A549 (cell line): Measurements from ENCODE around the gene CAMTA1.

Experiments used
- CEBPB ChIP-seq, 2 experiments: fragments of >200 bp in 1 of 2; sonication (Bioruptor Twin) in 1 of 2; formaldehyde crosslinking in 1 of 2; IDR thresholded peaks; 2 replicates each; pipeline ENCODE4 v1.6.1; 2012 to 2016
- EP300 ChIP-seq, 2 experiments: fragments of >200 bp; sonication (Bioruptor Twin); formaldehyde crosslinking; IDR thresholded peaks; 2 replicates in 1 of 2; 3 replicates in 1 of 2; pipeline ENCODE4 v1.6.1; 2016 to 2017
- JUN ChIP-seq, 2 experiments: fragments of >200 bp; sonication (Bioruptor Twin); formaldehyde crosslinking; IDR thresholded peaks; 2 replicates in 1 of 2; 3 replicates in 1 of 2; pipeline ENCODE4 v1.6.1; 2016 to 2017
- KDM1A ChIP-seq: fragments of 200-600 bp; sonication (generic); IDR thresholded peaks from 2 replicates; pipeline ENCODE4 v1.6.1; 2016; ENCODE audit warnings: low read depth, mild to moderate bottlenecking
- NR3C1 ChIP-seq: fragments of >200 bp; sonication (Bioruptor Twin); formaldehyde crosslinking; IDR thresholded peaks from 3 replicates; pipeline ENCODE4 v1.6.1; 2017
- POLR2A ChIP-seq: IDR thresholded peaks from 2 replicates; pipeline ENCODE4 v1.6.1; 2012; ENCODE audit warnings: mild to moderate bottlenecking, low read length
- POLR2AphosphoS2 ChIP-seq: conservative IDR thresholded peaks from 2 replicates; pipeline ENCODE4 v1.6.1; 2012; ENCODE audit warnings: low read length, improper control_type of control experiment, inconsistent platforms
- RAD21 ChIP-seq, 2 experiments: fragments of >200 bp in 1 of 2; sonication (Bioruptor Twin) in 1 of 2; formaldehyde crosslinking in 1 of 2; IDR thresholded peaks in 1 of 2; conservative IDR thresholded peaks in 1 of 2; 2 replicates in 1 of 2; 3 replicates in 1 of 2; pipeline ENCODE4 v1.6.1; 2012 to 2018; ENCODE audit warnings: inconsistent platforms in 1 of 2
- RCOR1 ChIP-seq: fragments of 150-350 bp; IDR thresholded peaks from 2 replicates; pipeline ENCODE4 v1.6.1; 2014; ENCODE audit warnings: antibody characterized with exemption, low read length, low read depth
- RFX5 ChIP-seq: fragments of 450-650 bp; IDR thresholded peaks from 2 replicates; pipeline ENCODE4 v1.7.1; 2014; ENCODE audit warnings: antibody characterized with exemption, mild to moderate bottlenecking, moderate library complexity
- SMC3 ChIP-seq: fragments of >200 bp; sonication (Bioruptor Twin); formaldehyde crosslinking; IDR thresholded peaks from 3 replicates; pipeline ENCODE4 v1.6.1; 2018; ENCODE audit warnings: inconsistent platforms
- TF ChIP-seq, protein P1 (sequence below): fragments of >200 bp; sonication (Bioruptor Twin); formaldehyde crosslinking; IDR thresholded peaks from 3 replicates; pipeline ENCODE4 v1.5.1; 2016
- TF ChIP-seq, protein P2 (sequence below): fragments of 450-650 bp; IDR thresholded peaks from 2 replicates; pipeline ENCODE4 v1.6.1; 2014; ENCODE audit warnings: antibody characterized with exemption
- TF ChIP-seq, protein P3 (sequence below): fragments of 250-450 bp; sonication (Bioruptor Pico); IDR thresholded peaks from 2 replicates; pipeline ENCODE4 v1.5.0; 2021; ENCODE audit warnings: mild to moderate bottlenecking, moderate library complexity, borderline replicate concordance

DNA sequence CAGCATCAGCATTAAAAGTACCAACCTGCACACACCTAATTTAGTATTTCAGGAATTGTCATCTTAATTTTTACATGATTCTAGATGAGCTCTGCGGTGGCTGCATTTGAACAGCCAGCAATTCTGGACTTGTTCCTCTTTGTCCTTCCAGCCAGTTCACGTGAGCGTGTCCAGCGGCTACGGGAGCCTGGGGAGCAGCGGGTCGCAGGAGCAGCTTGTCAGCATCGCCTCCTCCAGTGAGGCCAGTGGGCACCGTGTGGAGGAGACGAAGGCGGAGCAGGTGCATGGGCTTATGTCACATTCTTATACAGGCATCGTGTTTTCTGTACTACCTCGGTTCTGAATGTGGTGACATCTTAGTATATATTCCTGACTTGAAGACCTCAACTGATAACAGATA is 1024.5 kb downstream of the CAMTA1 start:
- TF ChIP-seq RCOR1 (no peak), CEBPB (IDR thresholded peaks at IDR 0.05) (no peak), NR3C1 (no peak), POLR2AphosphoS2 (no peak), KDM1A (no peak), POLR2A (no peak), SMC3 (no peak), RFX5 (no peak), EP300 (IDR thresholded peaks at IDR 0.05) (no peak), RAD21 (conservative IDR thresholded peaks at IDR 0.05 in 1 of 2, IDR thresholded peaks at IDR 0.05 in 1 of 2) (no peak), JUN (IDR thresholded peaks at IDR 0.05) (no peak)
- TF ChIP-seq, protein P1, sequence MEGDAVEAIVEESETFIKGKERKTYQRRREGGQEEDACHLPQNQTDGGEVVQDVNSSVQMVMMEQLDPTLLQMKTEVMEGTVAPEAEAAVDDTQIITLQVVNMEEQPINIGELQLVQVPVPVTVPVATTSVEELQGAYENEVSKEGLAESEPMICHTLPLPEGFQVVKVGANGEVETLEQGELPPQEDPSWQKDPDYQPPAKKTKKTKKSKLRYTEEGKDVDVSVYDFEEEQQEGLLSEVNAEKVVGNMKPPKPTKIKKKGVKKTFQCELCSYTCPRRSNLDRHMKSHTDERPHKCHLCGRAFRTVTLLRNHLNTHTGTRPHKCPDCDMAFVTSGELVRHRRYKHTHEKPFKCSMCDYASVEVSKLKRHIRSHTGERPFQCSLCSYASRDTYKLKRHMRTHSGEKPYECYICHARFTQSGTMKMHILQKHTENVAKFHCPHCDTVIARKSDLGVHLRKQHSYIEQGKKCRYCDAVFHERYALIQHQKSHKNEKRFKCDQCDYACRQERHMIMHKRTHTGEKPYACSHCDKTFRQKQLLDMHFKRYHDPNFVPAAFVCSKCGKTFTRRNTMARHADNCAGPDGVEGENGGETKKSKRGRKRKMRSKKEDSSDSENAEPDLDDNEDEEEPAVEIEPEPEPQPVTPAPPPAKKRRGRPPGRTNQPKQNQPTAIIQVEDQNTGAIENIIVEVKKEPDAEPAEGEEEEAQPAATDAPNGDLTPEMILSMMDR, result no peak
- TF ChIP-seq, protein P2, sequence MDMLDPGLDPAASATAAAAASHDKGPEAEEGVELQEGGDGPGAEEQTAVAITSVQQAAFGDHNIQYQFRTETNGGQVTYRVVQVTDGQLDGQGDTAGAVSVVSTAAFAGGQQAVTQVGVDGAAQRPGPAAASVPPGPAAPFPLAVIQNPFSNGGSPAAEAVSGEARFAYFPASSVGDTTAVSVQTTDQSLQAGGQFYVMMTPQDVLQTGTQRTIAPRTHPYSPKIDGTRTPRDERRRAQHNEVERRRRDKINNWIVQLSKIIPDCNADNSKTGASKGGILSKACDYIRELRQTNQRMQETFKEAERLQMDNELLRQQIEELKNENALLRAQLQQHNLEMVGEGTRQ, result no peak
- TF ChIP-seq, protein P3, sequence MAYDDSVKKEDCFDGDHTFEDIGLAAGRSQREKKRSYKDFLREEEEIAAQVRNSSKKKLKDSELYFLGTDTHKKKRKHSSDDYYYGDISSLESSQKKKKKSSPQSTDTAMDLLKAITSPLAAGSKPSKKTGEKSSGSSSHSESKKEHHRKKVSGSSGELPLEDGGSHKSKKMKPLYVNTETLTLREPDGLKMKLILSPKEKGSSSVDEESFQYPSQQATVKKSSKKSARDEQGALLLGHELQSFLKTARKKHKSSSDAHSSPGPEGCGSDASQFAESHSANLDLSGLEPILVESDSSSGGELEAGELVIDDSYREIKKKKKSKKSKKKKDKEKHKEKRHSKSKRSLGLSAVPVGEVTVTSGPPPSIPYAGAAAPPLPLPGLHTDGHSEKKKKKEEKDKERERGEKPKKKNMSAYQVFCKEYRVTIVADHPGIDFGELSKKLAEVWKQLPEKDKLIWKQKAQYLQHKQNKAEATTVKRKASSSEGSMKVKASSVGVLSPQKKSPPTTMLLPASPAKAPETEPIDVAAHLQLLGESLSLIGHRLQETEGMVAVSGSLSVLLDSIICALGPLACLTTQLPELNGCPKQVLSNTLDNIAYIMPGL (CRISPR knock-in tag), result no peak
